Fibroblast of lung (primary cell): ENCODE measurements around the gene PAQR5. TPM values are rescaled to one million over a fixed set of nuclear protein-coding genes. Genes with fewer than 3 reads are reported as not detected.

Experiments
- DNase-seq, 2 donors: peaks; one replicate each; pipeline versions ENCODE4 v3.0.0 to v3.0.0-alpha.2; 2010; ENCODE audit warnings: low read depth in 2 of 2
- H2AFZ ChIP-seq: 2 replicates; pipeline ENCODE4 v1.5.1; 2012; ENCODE audit warnings: low read length, control low read depth, inconsistent platforms
- H3K27ac ChIP-seq: 2 replicates; pipeline ENCODE4 v1.5.1; 2011; ENCODE audit warnings: low read length, control low read depth; ENCODE audit not compliant: insufficient read depth
- H3K27me3 ChIP-seq: 2 replicates; pipeline ENCODE4 v1.5.1; 2011; ENCODE audit warnings: mild to moderate bottlenecking, low read length; ENCODE audit not compliant: control insufficient read depth, insufficient read depth
- H3K36me3 ChIP-seq: 2 replicates; pipeline ENCODE4 v1.5.1; 2011; ENCODE audit warnings: low read length; ENCODE audit not compliant: control insufficient read depth, insufficient read depth
- H3K4me1 ChIP-seq: 2 replicates; pipeline ENCODE4 v1.5.1; 2011; ENCODE audit warnings: low read length; ENCODE audit not compliant: control insufficient read depth, insufficient read depth; ENCODE audit errors: extremely low read depth
- H3K4me2 ChIP-seq: 2 replicates; pipeline ENCODE4 v1.5.1; 2011; ENCODE audit warnings: low read length, control low read depth; ENCODE audit not compliant: insufficient read depth; ENCODE audit errors: extremely low read depth
- H3K4me3 ChIP-seq, 4 experiments: fragments of 200-600 bp in 1 of 4; sonication (generic) in 1 of 4; replicated peaks in 1 of 4; 2 replicates each; pipeline ENCODE4 v1.5.1; 2011 to 2016; ENCODE audit warnings: low read length in 4 of 4, low read depth in 3 of 4, mild to moderate bottlenecking in 3 of 4, control low read depth in 2 of 4, inconsistent platforms in 1 of 4, mixed read lengths in 1 of 4; ENCODE audit not compliant: insufficient read depth in 1 of 4; ENCODE audit errors: control extremely low read depth in 1 of 4
- H3K79me2 ChIP-seq: 2 replicates; pipeline ENCODE4 v1.5.1; 2012; ENCODE audit warnings: mild to moderate bottlenecking, low read length, inconsistent platforms; ENCODE audit not compliant: control insufficient read depth, insufficient read depth
- H3K9ac ChIP-seq: 2 replicates; pipeline ENCODE4 v1.5.1; 2011; ENCODE audit warnings: mild to moderate bottlenecking, low read length, control low read depth; ENCODE audit not compliant: insufficient read depth
- H3K9me3 ChIP-seq: 2 replicates; pipeline ENCODE4 v1.5.1; 2012; ENCODE audit warnings: low read depth, low read length; ENCODE audit not compliant: control insufficient read depth, insufficient read depth
- H4K20me1 ChIP-seq: 2 replicates; pipeline ENCODE4 v1.5.1; 2011; ENCODE audit warnings: low read length; ENCODE audit not compliant: control insufficient read depth, insufficient read depth; ENCODE audit errors: extremely low read depth
- EZH2 ChIP-seq: IDR thresholded peaks from 2 replicates; pipeline ENCODE4 v1.5.1; 2012; ENCODE audit warnings: low read length, control low read depth, mild to moderate bottlenecking; ENCODE audit errors: missing control alignments
- polyA plus RNA-seq, 2 donors: library from polyadenylated mRNA; depleted of rRNA in 1 of 2; stranded (reverse) in 1 of 2; unstranded in 1 of 2; fragments of >200 nt; gene quantifications; 2 replicates each; pipeline ENCODE4 v1.2.1, GENCODE V29; 2011 to 2012; ENCODE audit warnings: missing spikeins in 1 of 2
- total RNA-seq: library from RNA; depleted of rRNA; stranded (reverse); fragments of >200 nt; gene quantifications from 2 replicates; pipeline ENCODE4 v1.2.1, GENCODE V29; 2014
- TF ChIP-seq, protein P1 (sequence below), 2 donors: IDR thresholded peaks in 1 of 2; conservative IDR thresholded peaks in 1 of 2; 1 replicate in 1 of 2; 2 replicates in 1 of 2; pipeline ENCODE4 v1.5.1; 2011 to 2012; ENCODE audit warnings: low read length in 2 of 2, control low read depth in 1 of 2, inconsistent platforms in 1 of 2, low read depth in 1 of 2, mild to moderate bottlenecking in 1 of 2

PAQR5 gene
- total and polyA plus RNA-seq, 2 donors (not counting 1 experiment from before 2014, with no cell fraction given) = 6.0 to 16.2 TPM

DNA sequence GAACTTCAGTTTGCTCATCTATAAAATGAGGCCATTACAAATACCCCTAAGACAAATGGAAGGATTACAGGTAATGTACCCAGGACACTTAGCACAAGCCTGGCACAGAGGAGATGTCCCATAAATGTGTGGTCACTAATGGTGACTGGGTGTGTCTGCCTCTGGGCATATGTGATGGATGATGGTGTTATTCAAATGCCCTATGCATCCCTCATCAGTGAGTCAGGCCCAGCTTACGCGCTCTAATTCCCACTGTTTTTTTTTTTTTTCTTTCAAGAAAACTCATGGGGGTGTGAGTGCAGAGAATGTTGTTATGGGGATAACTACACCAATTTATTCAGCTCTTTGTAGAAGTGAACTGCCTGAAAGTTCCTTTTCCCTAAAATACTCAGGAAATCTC lies 91.9 kb downstream of the PAQR5 start:
- no peak overlapping the region for H3K27ac ChIP-seq

DNA sequence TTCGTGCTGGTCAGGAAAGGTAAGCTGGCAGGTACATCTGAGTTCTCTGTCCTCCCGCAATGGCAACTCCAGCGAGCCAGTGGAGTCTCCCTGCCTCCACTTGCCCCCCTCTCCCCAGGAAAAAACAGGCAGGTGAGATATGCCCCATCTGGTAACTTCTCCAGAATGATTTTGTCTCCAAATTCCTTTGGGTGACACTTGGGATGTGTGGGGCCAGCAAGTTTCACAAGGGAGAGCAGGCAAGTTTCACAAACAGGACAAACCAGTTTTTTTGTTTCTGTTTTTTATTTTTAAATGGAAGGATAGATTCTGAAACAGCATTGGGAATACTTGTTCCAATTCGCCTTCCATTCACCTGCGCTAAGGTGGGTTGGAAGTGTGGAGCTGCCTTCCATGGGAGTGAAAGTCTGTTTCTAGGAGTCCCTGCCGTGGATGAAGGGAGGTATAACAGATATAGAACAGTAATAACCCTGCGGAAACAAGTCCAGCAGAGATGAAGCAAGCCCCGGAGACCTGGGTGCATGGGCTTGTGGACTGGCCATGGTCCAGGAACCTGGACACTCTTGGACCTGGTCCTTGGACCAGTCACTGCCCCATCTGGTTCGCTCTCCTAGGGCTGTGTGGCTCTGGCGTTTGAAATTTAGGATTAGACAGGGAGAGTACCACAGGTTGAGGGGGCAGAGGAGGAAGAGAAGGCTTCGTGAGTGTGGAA lies 92.5 kb downstream of the PAQR5 start:
- Histone ChIP-seq H3K4me1 (peaks cover 13% of the 10 kb centered on the region), H3K4me2 (no peak overlapping the region), H3K79me2 (no peaks in the 10 kb centered on the region), H3K9me3 (no peaks in the 10 kb centered on the region), H3K27me3 (no peaks in the 10 kb centered on the region), H3K9ac (no peak overlapping the region), H3K36me3 (no peaks in the 10 kb centered on the region), H3K27ac (no peak overlapping the region), H4K20me1 (no peaks in the 10 kb centered on the region), H3K4me3 (no peak overlapping the region), H2AFZ (no peak overlapping the region)
- no peak for DNase-seq
- TF ChIP-seq, protein P1, sequence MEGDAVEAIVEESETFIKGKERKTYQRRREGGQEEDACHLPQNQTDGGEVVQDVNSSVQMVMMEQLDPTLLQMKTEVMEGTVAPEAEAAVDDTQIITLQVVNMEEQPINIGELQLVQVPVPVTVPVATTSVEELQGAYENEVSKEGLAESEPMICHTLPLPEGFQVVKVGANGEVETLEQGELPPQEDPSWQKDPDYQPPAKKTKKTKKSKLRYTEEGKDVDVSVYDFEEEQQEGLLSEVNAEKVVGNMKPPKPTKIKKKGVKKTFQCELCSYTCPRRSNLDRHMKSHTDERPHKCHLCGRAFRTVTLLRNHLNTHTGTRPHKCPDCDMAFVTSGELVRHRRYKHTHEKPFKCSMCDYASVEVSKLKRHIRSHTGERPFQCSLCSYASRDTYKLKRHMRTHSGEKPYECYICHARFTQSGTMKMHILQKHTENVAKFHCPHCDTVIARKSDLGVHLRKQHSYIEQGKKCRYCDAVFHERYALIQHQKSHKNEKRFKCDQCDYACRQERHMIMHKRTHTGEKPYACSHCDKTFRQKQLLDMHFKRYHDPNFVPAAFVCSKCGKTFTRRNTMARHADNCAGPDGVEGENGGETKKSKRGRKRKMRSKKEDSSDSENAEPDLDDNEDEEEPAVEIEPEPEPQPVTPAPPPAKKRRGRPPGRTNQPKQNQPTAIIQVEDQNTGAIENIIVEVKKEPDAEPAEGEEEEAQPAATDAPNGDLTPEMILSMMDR (conservative IDR thresholded peaks at IDR 0.05 in 1 of 2, IDR thresholded peaks at IDR 0.05 in 1 of 2; ENCODE audit: low read depth in 1 of 2, low read length in 2 of 2) = no peak
- no peak for TF ChIP-seq EZH2

More for the DNA sequence above, 91.9 kb downstream of the PAQR5 start:
- no peaks in the 10 kb centered on the region for H3K9me3 ChIP-seq
- H3K27me3 ChIP-seq = no peaks in the 10 kb centered on the region
- no peaks in the 10 kb centered on the region for H4K20me1 ChIP-seq
- peaks cover 13% of the 10 kb centered on the region for H3K4me1 ChIP-seq
- no peak overlapping the region for H3K4me2 ChIP-seq
- no peak overlapping the region for H2AFZ ChIP-seq
- H3K36me3 ChIP-seq = no peaks in the 10 kb centered on the region
- TF ChIP-seq EZH2 = no peak
- TF ChIP-seq, protein P1 (conservative IDR thresholded peaks at IDR 0.05 in 1 of 2, IDR thresholded peaks at IDR 0.05 in 1 of 2; ENCODE audit: low read depth in 1 of 2, low read length in 2 of 2) = no peak
- peak; percentile 55 to 85 for DNase-seq
- H3K9ac ChIP-seq = no peak overlapping the region
- no peak overlapping the region for H3K4me3 ChIP-seq
- no peaks in the 10 kb centered on the region for H3K79me2 ChIP-seq

DNA sequence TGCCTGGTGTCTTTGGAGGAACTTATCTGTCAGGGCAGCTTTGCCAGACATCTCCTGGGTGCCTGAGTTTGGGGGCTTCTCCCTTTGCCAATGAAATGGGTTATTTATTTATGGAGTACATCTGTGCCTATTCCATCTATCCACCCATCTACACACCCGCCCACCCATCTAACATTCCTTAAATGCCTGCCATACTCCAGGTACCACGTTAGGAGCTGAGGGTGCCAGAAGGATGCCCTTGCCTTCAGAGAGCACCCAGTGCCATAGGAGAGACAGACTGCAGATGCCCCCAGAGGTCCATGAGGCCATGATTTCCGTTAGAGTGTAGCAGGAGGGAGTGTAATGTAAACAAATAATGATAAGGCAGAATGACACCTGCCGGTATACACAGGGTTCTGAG lies 93.6 kb downstream of the PAQR5 start:
- no peak overlapping the region for H3K4me2 ChIP-seq

More for the DNA sequence above, 93.6 kb downstream of the PAQR5 start:
- no peaks in the 10 kb centered on the region for H3K27me3 ChIP-seq
- no peaks in the 10 kb centered on the region for H3K36me3 ChIP-seq
- no peak for DNase-seq
- no peak overlapping the region for H3K27ac ChIP-seq
- H3K9me3 ChIP-seq = no peaks in the 10 kb centered on the region
- H3K4me1 ChIP-seq = peaks cover 13% of the 10 kb centered on the region
- H3K79me2 ChIP-seq = no peaks in the 10 kb centered on the region
- H3K4me3 ChIP-seq = no peak overlapping the region
- no peak overlapping the region for H2AFZ ChIP-seq
- H3K9ac ChIP-seq = no peak overlapping the region
- TF ChIP-seq EZH2 = no peak
- TF ChIP-seq, protein P1 (conservative IDR thresholded peaks at IDR 0.05 in 1 of 2, IDR thresholded peaks at IDR 0.05 in 1 of 2; ENCODE audit: low read depth in 1 of 2, low read length in 2 of 2) = no peak
- no peaks in the 10 kb centered on the region for H4K20me1 ChIP-seq
